Stimulated activated CD8-positive, alpha-beta memory T cell treated with anti-CD3 and anti-CD28 coated beads, Interleukin-7, amount 100 ng/mL, for 24 hours (primary cell): ENCODE measurements around the gene XPO5.

Experiments used
- DNase-seq: peaks from one replicate; pipeline ENCODE4 v3.0.0-alpha.2; 2020; ENCODE audit warnings: low read depth

XPO5 gene

DNA sequence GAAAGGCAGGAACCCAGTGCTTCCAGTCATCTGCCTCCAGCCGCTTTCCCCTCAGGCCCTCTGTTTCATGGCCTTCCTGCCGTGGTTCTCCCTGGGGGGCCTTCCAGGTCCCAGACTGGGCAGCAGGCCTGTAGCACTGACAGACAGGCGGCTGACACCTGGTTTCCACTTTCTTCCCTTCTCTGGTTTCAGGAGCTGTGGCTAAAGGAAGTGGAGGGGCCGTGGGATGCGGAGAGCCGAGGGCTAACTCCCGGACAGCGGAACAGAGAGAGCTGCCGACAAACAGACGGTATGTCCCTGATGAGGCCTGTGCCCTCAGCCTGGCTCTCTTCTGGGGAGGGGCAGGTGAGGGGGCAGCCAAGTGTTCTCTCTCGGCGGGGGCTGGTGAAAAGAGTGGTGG is 78.1 kb downstream of the XPO5 start:
- DNase-seq, result no peak

DNA sequence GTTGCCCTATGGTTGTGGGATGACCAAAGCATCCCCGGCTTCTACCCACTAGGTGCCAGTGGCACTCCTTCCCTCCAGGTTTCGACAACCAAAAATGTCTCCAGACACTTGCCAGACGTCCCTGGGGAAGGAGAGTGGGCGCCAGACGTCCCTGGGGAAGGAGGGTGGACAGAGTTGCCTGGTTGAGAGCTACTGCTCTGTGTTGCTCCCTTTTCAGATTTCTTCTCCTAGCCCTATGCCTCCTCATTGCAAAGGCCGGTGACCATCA is 78.8 kb downstream of the XPO5 start:
- no peak for DNase-seq

DNA sequence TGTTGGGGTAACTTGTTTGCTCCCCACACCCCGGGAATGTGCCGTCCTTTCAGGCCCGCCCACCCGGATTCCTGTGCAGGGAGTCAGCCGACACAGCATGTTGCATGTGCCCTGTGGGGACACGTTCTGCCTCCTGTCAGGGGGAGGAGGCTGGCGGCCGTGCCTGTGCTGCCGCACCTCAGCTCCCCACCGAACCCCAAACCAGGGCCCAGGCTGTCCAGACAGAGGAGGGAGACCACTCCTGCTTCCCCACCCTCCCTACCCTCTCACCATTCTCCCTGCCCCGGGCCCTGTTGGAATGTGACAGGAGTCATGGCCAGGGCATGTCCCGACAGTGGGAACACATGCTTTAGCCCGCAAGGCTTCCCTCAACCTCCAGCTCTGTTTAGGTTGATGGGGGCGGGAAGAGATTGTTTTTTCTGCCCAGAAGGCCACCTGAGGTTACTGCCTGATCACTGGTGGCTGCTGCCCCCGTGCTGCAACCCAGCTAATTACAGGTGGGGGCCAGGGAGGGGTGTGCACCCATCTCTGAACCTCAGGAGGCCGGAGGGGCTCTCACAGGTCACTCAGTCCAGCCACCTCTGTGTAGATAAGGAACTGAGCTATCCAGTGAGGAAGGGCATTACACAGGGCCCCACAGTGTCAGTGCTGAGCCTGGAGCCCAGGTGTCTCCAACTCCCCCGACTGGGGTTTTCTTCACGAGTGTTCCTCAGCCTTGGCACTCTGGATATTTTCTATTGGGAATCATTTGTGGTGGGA is 79.3 kb downstream of the XPO5 start:
- DNase-seq, result no peak

DNA sequence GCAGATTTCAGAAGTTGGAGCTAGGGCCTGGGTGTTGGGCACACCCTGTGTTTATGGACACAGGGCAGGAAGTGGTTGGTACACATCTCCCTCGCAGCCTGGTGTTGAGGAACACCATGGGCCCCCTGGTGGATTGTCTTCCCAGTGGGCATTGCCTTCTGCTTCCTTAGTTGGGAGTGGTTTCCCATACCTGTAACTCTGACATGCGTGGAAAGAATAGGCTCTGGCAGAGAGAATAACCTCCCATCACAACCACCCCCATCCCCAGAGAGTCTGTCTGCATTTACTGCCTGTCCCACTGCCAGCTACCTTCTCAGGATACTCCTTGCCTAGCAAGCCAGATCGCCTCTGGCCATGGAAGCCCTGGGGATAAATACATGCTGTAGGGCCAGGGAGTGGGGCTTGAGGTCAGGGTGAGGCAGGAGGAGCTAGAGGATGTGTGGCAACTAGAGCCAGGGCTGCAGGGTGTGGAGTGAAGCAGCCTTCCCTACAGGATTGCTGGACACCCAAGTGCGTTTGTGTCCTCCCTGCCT is 80.4 kb downstream of the XPO5 start:
- DNase-seq, result no peak

DNA sequence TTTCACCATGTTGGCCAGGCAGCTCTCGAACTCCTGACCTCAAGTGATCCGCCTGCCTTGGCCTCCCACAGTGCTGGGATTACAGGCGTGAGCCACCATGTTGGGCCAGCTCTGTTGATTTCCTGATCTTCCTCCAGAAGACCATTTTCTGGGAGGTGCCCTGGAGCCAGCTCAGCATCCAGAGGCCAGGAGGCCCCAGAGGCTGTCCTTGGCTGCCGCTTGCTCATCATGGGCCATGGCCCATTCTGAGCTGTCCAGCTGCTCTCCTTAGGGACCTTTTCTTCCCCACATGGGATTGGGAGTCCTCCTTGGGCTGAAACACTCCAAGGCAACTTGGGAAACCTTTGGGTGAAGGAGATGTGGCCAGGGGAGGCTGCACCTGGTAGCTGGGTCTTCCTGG is 81.1 kb downstream of the XPO5 start:
- DNase-seq, result no peak

DNA sequence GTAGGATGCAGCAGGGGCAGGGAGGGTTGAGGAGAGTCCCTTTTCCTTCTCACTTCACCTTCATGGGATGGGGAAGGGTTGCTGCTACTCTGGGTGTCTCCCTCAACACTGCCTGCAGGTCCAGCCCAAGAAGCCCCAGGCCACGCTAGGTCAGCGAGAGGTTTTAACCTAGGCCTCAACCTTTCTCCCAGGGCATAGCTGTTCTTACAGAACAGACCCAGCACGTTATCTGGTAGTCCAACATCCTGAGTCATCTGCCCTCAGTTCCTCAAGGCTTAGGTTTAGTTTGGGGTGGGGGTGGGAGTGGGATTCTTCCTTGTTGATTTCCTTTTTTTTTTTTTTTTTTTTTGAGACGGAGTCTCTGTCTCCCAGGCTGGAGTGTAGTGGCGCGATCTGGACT is 81.5 kb downstream of the XPO5 start:
- no peak for DNase-seq

DNA sequence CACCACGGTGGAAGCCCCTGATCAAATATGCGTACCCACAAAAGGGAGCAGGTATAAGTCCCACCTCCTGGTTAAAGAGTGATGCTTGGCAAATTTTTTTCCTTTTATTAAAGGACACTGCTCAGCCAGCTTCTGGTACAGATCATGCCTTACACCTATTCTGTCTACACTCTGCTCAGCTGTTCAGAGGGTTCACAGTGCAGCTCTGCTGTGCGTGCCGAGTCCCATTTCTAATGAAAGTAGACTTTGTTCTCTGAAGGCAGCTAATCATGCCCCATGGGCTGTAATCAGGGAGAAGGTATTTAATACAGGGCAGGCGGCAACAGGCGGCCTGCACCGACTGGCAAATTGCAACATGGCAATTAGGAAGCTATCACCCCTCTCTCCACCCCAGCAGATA is 82.0 kb downstream of the XPO5 start:
- DNase-seq, result no peak

DNA sequence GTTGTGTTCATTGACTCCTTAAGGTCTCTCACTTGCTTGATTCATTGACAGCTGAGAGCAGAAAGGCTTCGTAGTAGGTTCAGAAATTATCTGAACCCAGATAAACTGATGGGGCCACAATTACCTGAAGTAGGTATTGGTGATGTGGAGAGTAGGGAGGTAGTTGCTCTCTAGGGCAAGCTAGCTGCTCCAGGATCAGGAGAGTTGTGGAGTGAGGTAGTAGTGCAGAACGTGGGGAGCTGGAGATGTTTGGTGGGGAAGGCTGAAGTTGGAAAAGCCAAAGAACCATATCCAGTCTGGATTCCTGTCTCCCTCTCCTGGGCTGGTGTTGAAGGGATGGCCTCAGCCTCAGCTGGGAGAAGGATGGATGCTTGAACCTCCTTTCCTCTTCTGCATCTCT is 82.6 kb downstream of the XPO5 start:
- no peak for DNase-seq

DNA sequence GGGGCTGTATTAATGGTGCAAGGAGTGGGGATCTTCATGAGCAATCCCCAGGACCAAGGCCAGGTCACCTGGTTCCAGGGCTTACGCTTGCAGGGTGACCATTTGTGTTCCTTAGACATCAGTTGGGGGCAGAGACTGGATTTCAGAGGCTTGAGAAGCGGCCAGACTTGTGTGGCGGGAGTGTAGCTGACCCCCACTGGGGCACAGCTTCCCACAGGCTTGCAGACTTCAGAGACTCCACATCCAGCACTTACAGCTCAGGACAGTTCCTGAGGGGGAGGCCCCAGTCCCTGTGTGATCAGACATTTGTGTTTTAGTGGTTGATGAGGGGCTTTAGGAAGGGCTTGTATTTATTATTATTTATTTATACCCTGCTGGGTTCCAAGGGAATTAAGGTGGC is 83.2 kb downstream of the XPO5 start:
- no peak for DNase-seq

DNA sequence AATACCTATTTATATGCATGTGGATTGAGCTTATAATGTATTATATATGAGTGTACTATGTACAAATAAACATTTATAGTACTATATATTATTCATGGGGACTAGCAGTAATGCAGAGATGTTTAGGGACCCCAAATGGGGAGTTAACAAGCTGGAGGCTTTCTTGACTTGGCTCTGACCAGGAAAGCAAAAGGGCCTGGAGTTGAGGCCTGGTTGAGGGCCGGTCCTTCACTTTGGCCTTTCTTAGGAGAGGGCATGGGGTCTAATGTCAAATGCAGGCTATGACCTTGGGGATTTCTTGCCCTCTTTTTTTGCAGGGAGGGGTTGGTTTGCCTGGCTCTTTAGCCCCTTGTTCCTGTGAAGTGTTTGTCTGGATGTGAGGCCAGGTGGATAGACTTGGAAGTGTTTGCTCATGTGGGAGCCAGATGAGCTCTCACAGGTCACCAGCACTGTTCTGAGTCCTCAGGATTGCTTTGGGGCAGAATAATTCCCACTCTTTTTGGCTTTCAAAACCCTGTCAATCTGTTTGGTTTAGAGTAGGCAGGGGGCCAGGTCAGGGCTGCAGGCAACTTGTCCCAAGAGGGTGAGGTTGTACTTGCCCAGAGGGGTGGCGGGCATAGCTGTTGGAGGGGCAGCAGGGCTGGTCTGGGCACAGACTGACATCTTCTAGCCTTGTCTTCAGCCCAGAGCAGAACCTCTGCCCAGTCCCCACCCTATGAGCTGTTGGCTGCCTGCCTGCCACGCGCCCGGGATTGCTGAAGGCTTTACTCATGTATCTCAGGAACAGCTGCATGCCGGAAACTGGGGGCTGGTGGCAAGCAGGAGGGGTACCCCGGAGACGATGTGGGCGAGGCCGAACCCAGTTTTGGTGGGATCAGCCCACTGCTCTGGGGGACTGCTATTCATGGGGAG is 83.8 kb downstream of the XPO5 start:
- DNase-seq, result no peak

DNA sequence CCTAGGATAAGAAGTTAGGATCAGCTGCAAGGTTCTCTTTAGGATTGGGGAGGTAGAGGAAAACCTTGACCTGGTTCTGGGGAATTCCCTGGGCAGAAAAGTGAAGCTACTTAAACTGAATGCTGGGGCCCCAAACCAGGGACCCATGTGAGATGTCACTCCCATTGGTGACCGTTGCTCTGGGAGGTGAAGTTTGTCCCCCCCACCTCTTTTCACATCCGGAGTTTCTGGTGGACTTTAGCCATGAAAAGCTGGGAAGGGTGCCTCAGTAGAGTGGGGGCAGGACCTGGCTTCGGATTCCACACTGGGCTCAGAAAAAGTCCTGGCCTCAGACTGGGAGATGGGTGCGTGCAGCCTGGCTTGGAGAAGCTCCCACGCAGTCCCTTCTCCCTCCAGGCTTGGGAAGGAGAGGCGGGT is 85.3 kb downstream of the XPO5 start:
- DNase-seq, result no peak

DNA sequence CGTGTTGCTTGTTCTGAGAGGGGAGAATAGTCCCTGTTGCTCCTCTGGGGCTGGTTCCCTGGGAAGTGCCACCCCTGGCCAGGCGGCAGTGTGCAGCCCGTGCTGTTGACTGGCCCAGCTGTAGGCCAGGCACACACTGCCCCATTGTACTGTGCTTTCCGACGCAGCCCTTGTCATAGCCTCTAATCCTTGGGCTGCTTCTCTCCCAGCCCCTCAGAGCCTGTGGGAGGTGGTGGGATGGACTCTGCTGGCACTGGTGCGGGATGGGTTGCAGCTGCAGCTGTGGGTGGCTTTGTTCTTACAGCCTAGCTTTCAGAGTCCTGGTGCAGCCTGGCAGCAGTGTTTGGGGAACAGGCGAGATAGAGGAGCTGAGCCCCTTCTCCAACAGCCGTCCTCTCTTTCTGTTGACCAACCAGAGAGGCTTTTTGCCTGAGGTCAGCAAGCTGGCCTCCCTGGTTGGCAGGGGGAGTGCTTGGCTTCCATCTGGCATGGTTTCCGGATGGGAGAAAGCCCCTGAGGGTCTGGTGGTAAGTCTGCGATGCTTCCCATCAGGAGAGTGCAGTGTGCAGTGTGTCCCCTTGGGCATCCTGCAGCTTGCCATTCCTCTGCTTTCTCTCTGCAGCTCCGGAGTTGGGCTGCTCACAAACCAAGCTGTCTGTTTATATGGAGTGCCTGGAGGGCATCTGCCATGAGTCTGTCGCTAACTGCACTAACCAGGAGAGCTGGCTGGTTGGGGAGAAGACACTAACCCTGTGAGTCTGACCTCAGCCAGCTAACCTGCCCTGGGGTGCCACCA is 86.4 kb downstream of the XPO5 start:
- DNase-seq, result no peak

DNA sequence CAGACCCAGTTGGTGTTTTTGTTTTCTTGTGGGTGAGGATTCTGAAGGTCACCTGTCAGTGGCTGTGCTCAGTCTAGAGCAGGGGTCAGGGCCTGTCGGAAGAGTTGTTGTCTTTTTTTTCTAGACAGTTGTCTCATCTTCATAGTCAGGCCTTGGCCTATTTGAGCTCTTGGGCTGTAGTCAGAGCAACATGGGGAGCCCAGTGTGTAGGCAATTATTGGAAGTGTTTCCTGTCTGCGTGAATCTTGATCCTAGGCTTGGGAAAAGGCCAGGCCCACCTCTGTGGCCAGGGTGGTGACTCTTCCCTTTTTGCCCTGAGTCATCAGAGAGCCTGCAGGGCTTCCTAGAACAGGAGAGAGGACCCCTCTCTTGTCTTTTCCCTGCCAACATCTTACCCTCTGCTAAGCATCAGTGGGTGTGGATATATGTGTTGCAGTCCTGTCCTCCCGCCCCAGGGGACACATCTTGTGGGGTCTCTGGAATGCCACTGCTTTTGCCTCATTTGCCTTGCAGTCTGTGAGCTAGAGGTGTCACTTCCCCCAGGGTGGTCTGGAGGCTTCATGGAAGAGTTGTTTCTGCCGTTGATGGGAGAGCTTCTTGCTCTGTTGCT is 87.1 kb downstream of the XPO5 start:
- DNase-seq, result no peak

DNA sequence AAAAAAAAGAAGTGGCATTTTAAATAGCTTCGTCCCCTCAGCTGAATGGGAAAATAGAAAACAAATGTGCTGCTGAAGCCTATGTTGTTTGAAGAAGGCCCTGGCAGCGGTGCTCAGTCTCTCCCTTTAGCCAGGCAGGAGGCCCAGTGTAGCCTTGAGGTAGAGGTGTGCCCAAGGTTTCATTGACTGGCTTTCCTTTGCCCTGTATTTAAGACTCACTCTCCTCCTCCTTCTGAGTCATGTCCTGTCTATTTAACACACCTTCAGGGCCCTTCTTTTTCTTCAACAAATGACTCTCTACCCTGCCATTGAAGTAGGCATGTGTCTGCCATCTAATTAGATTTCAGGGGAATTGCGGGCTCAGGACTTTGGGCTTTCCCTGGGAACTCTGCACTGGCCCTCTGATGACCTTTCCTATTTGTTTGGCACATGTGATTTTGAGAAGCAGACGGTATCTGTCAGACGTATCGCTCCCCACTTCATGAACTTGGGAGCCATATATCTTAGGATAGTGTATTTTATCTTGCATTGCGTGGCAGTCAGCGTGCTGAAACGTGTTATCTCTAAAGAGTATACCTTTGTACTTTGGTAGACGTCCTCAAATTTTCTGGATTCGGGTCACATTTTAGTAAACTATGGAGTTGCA is 94.1 kb downstream of the XPO5 start:
- no peak for DNase-seq

DNA sequence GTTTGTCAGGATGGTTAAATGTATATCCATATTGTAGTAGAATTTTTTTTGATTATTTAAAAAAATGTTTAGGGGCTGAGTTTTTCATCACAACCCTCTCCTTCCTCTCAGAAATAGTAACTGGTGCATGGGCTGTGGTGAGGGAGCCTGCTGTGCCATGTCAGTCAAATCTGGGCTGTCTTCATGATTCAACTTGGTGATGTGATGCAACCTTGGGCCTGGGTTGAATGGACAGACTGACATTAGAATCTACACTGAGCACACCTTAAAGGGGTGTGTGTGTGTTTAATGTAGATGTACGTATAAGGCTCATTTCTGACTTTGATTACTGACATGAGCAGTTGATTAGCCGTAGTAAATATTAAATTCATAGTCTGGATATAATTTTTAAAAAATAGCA is 94.8 kb downstream of the XPO5 start:
- no peak for DNase-seq

DNA sequence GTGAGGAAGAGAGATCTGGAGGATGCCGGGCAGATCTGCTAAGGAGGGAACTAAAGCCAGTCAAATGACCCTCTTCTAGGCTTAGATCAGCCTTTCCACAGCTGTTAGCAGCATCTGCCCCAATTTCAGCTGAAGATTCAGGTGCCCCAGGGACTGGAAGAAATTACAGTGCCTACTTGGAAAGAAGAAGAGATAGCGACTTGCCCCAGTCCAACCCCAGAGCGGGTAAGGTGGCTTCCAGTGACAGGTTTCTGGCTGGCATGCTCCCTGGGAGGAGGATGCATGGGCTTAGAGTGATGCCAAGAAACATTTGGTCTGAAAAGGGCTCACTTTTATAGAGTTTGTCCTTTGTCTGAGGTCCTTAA is 97.8 kb downstream of the XPO5 start:
- DNase-seq, result no peak

DNA sequence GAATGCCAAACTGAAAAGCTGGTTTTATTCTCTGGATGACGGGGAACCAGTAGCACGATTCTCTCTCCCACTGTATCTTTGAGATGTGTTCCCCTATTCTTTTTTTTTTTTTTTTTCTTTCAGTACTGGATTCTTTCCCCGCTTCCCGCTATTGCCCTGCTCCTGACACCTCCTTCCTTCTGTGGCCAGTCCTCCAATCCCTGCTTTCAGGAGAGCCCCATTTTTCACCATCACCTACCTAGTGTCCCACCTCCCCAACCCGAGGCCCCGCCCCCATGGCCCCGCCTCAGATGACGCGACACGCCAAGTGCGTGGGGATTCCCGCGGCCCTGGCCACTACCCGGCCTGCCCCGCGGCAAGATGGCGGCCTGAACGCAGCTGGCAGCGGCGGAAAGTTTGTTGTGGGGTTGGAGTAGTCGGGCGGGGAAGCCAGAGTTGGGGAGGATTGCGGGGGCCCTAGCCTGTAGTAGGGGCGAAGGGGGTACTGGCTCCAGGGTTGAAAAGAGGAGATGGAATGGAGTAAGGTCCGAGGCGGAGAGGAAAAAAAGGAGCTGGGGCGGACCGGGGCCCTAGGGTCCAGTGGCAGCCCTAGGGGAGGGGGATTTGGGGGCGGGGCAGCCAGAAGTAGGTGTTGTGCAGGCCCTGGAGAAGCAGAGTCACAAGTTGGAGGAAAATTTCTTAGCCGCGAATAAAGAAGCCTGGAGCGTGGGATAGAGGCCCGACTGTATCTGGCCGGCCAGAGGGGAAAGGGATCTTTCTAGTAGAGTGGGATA is 98.4 kb downstream of the XPO5 start, which contains the start of gene TJAP1:
Gene TJAP1 (plus strand): TSS at position 336 of the 773 bp plus-strand sequence. CDS start 21,432 bp downstream, outside the sequence.
- DNase-seq, result peak; percentile 97

DNA sequence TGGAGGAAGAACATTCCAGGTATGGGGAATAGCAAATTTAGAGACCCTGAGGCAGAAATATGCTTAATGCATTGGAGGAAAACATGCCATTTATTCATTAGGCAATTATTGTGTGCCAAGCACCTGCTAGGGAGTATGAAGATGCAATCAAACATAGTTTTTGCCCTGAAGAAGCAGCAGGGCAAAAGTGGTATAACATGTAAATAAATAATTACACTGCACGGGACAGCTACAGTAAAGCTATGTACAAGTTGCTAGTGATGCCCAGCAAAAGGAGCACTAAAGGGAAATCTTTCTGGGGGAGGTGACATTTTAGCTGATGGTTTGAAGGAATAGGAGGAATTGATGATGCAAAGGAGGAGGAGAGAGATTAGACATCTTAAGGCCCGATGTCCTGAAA is 99.1 kb downstream of the XPO5 start:
- no peak for DNase-seq

DNA sequence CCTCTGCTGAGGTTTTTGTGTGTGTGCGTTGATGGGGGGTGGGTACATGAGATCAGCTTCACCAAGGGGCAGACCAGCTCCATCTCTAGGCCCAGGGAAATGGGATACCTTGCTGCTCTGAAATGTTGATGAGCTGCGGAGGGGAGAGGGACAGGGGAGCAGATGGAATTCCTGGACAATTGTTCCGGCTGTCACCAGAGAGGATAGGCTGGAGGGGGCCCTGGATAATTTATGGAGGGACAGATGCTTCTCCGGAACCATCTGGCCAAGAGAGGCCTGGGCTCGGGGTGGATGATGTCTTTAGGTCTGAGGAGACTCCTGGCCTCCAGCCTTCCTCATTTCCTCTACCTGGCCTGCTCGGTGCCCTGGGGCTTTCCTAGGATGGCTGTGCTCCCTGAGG is 100.3 kb downstream of the XPO5 start:
- no peak for DNase-seq

DNA sequence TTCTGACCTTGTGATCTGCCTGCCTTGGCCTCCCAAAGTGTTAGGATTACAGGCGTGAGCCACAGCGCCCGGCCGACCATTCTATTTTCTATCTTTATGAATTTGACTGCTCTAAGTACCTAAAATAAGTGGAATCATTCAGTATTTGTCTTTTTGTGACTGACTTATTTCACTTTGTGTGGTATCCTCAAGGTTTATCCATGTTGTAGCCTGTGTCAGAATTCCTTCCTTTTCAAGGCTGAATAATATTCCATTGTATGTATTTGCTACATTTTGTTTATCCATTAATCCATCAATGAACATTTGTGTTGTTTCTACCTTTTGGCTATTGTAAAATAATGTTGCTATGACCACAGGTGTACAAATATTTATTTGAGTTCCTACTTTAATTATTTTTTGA is 103.3 kb downstream of the XPO5 start:
- DNase-seq, result no peak
